ENCODE measurements around the gene MAML3. TPM values are rescaled to one million over a fixed set of nuclear protein-coding genes. Genes with fewer than 3 reads are reported as not detected.

The MAML3 gene
- total and polyA plus RNA-seq, 2 experiments from 2014 or later = 4.1 to 11.2 TPM

GRCh38 chr4:139682741-139683151 lies 471.2 kb downstream of the MAML3 start:
- Histone ChIP-seq H3K27me3 (no peaks in the 10 kb centered on the region), H3K4me2 (no peak overlapping the region), H4K20me1 (ENCODE audit: insufficient read depth, poor library complexity, severe bottlenecking) (no peaks in the 10 kb centered on the region), H3K4me1 (ENCODE audit: insufficient read depth) (peaks cover 21% of the 10 kb centered on the region), H3K27ac (no peak overlapping the region), H2AFZ (no peak overlapping the region), H3K9me3 (ENCODE audit: low read depth) (no peaks in the 10 kb centered on the region), H3K79me2 (peaks cover 61% of the 10 kb centered on the region), H3K9me2 (replicated peaks; ENCODE audit: insufficient read depth) (no peaks in the 10 kb centered on the region), H3K4me3 (no peak overlapping the region), H3K36me3 (replicated peaks; ENCODE audit: insufficient read depth, low read depth) (no peaks in the 10 kb centered on the region)
- no peak for TF ChIP-seq EZH2phosphoT487 (IDR thresholded peaks at IDR 0.05; ENCODE audit: low read depth, severe bottlenecking, unreplicated experiment)
- TF ChIP-seq CTCF (IDR thresholded peaks at IDR 0.05; ENCODE audit: poor library complexity) = no peak
- TF ChIP-seq EZH2 (IDR thresholded peaks at IDR 0.05; ENCODE audit: borderline replicate concordance) = no peak
- 79% methylated on average over 6 of the region's 6 CpGs for WGBS (ENCODE audit: low lambda C conversion rate, missing lambda C conversion rate)
- DNase-seq (ENCODE audit: low spot score) = no peak

- Histone ChIP-seq H3K27me3 (no peaks in the 10 kb centered on the region), H3K27ac (no peak overlapping the region), H2AFZ (no peak overlapping the region), H3K4me3 (no peak overlapping the region), H3K4me2 (no peak overlapping the region), H3K9me2 (replicated peaks; ENCODE audit: insufficient read depth) (no peaks in the 10 kb centered on the region), H3K36me3 (replicated peaks; ENCODE audit: insufficient read depth, low read depth) (no peaks in the 10 kb centered on the region), H3K79me2 (peaks cover 61% of the 10 kb centered on the region), H3K4me1 (ENCODE audit: insufficient read depth) (peaks cover 21% of the 10 kb centered on the region), H3K9me3 (ENCODE audit: low read depth) (no peaks in the 10 kb centered on the region), H4K20me1 (ENCODE audit: insufficient read depth, poor library complexity, severe bottlenecking) (no peaks in the 10 kb centered on the region)
- no peak for DNase-seq (ENCODE audit: low spot score)
- 83% methylated on average over 2 of the region's 2 CpGs for WGBS (ENCODE audit: low lambda C conversion rate, missing lambda C conversion rate)
- TF ChIP-seq EZH2 (IDR thresholded peaks at IDR 0.05; ENCODE audit: borderline replicate concordance) (no peak), CTCF (IDR thresholded peaks at IDR 0.05; ENCODE audit: poor library complexity) (no peak), EZH2phosphoT487 (IDR thresholded peaks at IDR 0.05; ENCODE audit: low read depth, severe bottlenecking, unreplicated experiment) (no peak)
These were observed 471.7 kb downstream of the MAML3 start for GRCh38 chr4:139682309-139682708.

GRCh38 chr4:139676913-139677585 lies 476.9 kb downstream of the MAML3 start:
- TF ChIP-seq EZH2phosphoT487 (IDR thresholded peaks at IDR 0.05; ENCODE audit: low read depth, severe bottlenecking, unreplicated experiment) (no peak), CTCF (IDR thresholded peaks at IDR 0.05; ENCODE audit: poor library complexity) (no peak), EZH2 (IDR thresholded peaks at IDR 0.05; ENCODE audit: borderline replicate concordance) (no peak)
- Histone ChIP-seq H3K36me3 (replicated peaks; ENCODE audit: insufficient read depth, low read depth) (no peaks in the 10 kb centered on the region), H3K9me2 (replicated peaks; ENCODE audit: insufficient read depth) (no peaks in the 10 kb centered on the region), H3K4me1 (ENCODE audit: insufficient read depth) (peaks cover 1% of the 10 kb centered on the region), H2AFZ (no peak overlapping the region), H3K27ac (peak overlapping the region; percentile 18), H3K79me2 (peaks cover 92% of the 10 kb centered on the region), H3K4me2 (no peak overlapping the region), H3K27me3 (no peaks in the 10 kb centered on the region), H3K9me3 (ENCODE audit: low read depth) (no peaks in the 10 kb centered on the region), H3K4me3 (no peak overlapping the region), H4K20me1 (ENCODE audit: insufficient read depth, poor library complexity, severe bottlenecking) (no peaks in the 10 kb centered on the region)
- DNase-seq (ENCODE audit: low spot score) = no peak
- 73% methylated on average over 4 of the region's 4 CpGs for WGBS (ENCODE audit: low lambda C conversion rate, missing lambda C conversion rate)

Measured in hepatocyte (in vitro differentiated cells).